Gastroesophageal sphincter (tissue), 3 donors: Measurements from ENCODE around the gene CACNA2D3.

Source experiments
- POLR2A ChIP-seq, 2 donors: fragments of 450-650 bp; IDR thresholded peaks; one replicate each; pipeline ENCODE4 v1.6.1; 2017; ENCODE audit warnings: antibody characterized with exemption in 2 of 2, mild to moderate bottlenecking in 2 of 2, moderate library complexity in 1 of 2
- POLR2AphosphoS5 ChIP-seq: sonication (generic); formaldehyde crosslinking; IDR thresholded peaks from one replicate; pipeline ENCODE4 v1.6.1; 2017; ENCODE audit warnings: antibody characterized with exemption
- TF ChIP-seq, protein P1 (sequence below), 4 experiments: fragments of 200-600 bp in 2 of 4; fragments of 450-650 bp in 2 of 4; sonication (generic) in 1 of 4; IDR thresholded peaks; one replicate each; pipeline ENCODE4 v1.5.1; 2017 to 2019; ENCODE audit warnings: antibody characterized with exemption in 4 of 4, mild to moderate bottlenecking in 2 of 4, moderate library complexity in 2 of 4

DNA sequence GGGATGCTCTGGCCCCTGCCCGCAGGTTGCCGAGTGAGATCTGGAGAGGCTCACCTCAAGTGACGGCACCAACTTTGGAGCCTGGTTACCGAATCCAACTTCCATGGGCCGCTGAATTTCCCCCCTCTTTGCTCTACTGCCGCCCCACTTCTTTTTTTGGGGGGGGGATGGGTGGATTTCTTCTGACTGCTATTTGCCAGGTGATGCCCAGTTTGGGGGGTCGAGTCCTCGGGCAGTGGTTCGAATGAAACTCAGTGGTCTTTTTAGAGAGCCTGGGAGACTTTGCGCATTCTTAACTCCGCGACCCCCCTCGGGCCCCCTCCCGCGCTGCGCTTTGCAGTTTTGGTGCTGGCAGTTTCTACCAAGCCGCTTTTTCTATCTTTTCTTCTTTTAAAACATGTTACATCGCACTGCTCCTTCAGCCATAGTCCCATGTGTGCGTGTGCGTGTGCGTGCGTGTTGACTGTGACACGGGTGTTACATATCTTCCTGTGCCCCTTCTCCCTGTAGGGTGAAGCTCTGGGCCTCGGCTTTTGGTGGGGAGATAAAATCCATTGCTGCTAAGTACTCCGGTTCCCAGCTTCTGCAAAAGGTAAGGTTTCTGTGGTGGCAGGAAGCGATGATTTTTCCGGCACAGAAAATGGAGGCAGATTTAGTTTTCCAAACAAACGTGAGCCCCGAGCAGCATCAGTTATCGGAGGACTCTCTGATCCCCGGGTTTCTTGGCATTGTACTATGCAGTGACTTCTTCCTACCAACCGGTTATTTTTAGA, 837 bp downstream of the CACNA2D3 start:
- no peak for TF ChIP-seq POLR2A (IDR thresholded peaks at IDR 0.05)
- no peak for TF ChIP-seq POLR2AphosphoS5
- TF ChIP-seq, protein P1, sequence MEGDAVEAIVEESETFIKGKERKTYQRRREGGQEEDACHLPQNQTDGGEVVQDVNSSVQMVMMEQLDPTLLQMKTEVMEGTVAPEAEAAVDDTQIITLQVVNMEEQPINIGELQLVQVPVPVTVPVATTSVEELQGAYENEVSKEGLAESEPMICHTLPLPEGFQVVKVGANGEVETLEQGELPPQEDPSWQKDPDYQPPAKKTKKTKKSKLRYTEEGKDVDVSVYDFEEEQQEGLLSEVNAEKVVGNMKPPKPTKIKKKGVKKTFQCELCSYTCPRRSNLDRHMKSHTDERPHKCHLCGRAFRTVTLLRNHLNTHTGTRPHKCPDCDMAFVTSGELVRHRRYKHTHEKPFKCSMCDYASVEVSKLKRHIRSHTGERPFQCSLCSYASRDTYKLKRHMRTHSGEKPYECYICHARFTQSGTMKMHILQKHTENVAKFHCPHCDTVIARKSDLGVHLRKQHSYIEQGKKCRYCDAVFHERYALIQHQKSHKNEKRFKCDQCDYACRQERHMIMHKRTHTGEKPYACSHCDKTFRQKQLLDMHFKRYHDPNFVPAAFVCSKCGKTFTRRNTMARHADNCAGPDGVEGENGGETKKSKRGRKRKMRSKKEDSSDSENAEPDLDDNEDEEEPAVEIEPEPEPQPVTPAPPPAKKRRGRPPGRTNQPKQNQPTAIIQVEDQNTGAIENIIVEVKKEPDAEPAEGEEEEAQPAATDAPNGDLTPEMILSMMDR (IDR thresholded peaks at IDR 0.05): no peak
